HepG2 (cell line): ENCODE data around the gene ARHGEF4. TPM values are rescaled to one million over a fixed set of nuclear protein-coding genes. Genes with fewer than 3 reads are reported as not detected.

Experiments
- ATAD3A ChIP-seq: sonication (generic); formaldehyde crosslinking; IDR thresholded peaks from 2 replicates; pipeline ENCODE4 v1.4.0; 2020; ENCODE audit warnings: missing genetic modification reagents
- HMG20A ChIP-seq: IDR thresholded peaks from 2 replicates; pipeline ENCODE4 v1.6.1; 2016; ENCODE audit warnings: borderline replicate concordance
- KDM6A ChIP-seq: IDR thresholded peaks from 2 replicates; pipeline ENCODE4 v1.6.1; 2016; ENCODE audit warnings: low read depth
- MTERF4 ChIP-seq: sonication (generic); formaldehyde crosslinking; IDR thresholded peaks from 2 replicates; pipeline ENCODE4 v1.8.0; 2023; ENCODE audit warnings: mild to moderate bottlenecking, missing genetic modification reagents
- NFE2L1 ChIP-seq: sonication (generic); formaldehyde crosslinking; IDR thresholded peaks from 2 replicates; pipeline ENCODE4 v1.4.0; 2020; ENCODE audit warnings: missing genetic modification reagents, mild to moderate bottlenecking, borderline replicate concordance
- NFKB2 ChIP-seq: sonication (generic); formaldehyde crosslinking; IDR thresholded peaks from 2 replicates; pipeline ENCODE4 v1.4.0; 2020; ENCODE audit warnings: missing genetic modification reagents, borderline replicate concordance
- NFYB ChIP-seq: sonication (generic); formaldehyde crosslinking; IDR thresholded peaks from 2 replicates; pipeline ENCODE4 v1.4.0; 2020; ENCODE audit warnings: missing genetic modification reagents
- PLRG1 ChIP-seq: fragments of 450-650 bp; conservative IDR thresholded peaks from 2 replicates; pipeline ENCODE4 v1.6.1; 2016
- REL ChIP-seq: sonication (generic); formaldehyde crosslinking; conservative IDR thresholded peaks from 2 replicates; pipeline ENCODE4 v1.8.0; 2022; ENCODE audit warnings: mild to moderate bottlenecking, missing genetic modification reagents, moderate library complexity
- REPIN1 ChIP-seq: sonication (generic); formaldehyde crosslinking; IDR thresholded peaks from 2 replicates; pipeline ENCODE4 v1.8.0; 2022; ENCODE audit warnings: missing genetic modification reagents, low read depth, mild to moderate bottlenecking, borderline replicate concordance
- REST ChIP-seq, 2 experiments: IDR thresholded peaks; 2 replicates each; pipeline ENCODE4 v1.6.1; 2011 to 2012; ENCODE audit warnings: low read length in 2 of 2, borderline replicate concordance in 1 of 2, low read depth in 1 of 2, mild to moderate bottlenecking in 1 of 2, moderate library complexity in 1 of 2
- SIX4 ChIP-seq: sonication (generic); formaldehyde crosslinking; IDR thresholded peaks from 2 replicates; pipeline ENCODE4 v1.4.0; 2020; ENCODE audit warnings: missing genetic modification reagents
- TFDP2 ChIP-seq: sonication (generic); formaldehyde crosslinking; IDR thresholded peaks from 2 replicates; pipeline ENCODE4 v1.4.0; 2020; ENCODE audit warnings: missing genetic modification reagents
- ZFAT ChIP-seq: sonication (generic); formaldehyde crosslinking; conservative IDR thresholded peaks from 2 replicates; pipeline ENCODE4 v1.8.1; 2023; ENCODE audit warnings: missing genetic modification reagents, inconsistent platforms
- ZFP1 ChIP-seq: IDR thresholded peaks from 2 replicates; pipeline ENCODE4 v1.6.1; 2016
- ZFP36 ChIP-seq: fragments of 150-350 bp; IDR thresholded peaks from 2 replicates; pipeline ENCODE4 v1.6.1; 2018; ENCODE audit warnings: borderline replicate concordance, low read length, low read depth; ENCODE audit not compliant: partially characterized antibody
- ZNF282 ChIP-seq: fragments of 450-650 bp; IDR thresholded peaks from 2 replicates; pipeline ENCODE4 v1.6.1; 2018; ENCODE audit not compliant: partially characterized antibody
- ZNF30 ChIP-seq: sonication (generic); formaldehyde crosslinking; IDR thresholded peaks from 2 replicates; pipeline ENCODE4 v1.5.0; 2020; ENCODE audit warnings: mild to moderate bottlenecking, missing genetic modification reagents
- ZNF44 ChIP-seq: sonication (generic); formaldehyde crosslinking; IDR thresholded peaks from 2 replicates; pipeline ENCODE4 v1.5.1; 2020; ENCODE audit warnings: mild to moderate bottlenecking, missing genetic modification reagents
- ZNF441 ChIP-seq: sonication (generic); formaldehyde crosslinking; IDR thresholded peaks from 2 replicates; pipeline ENCODE4 v1.7.0; 2021; ENCODE audit warnings: missing genetic modification reagents, borderline replicate concordance
- ZNF547 ChIP-seq: sonication (generic); formaldehyde crosslinking; IDR thresholded peaks from 2 replicates; pipeline ENCODE4 v1.5.1; 2020; ENCODE audit warnings: mild to moderate bottlenecking, missing genetic modification reagents
- polyA plus RNA-seq, 8 experiments: library from polyadenylated mRNA; depleted of rRNA in 3 of 8; stranded (reverse) in 7 of 8; unstranded in 1 of 8; fragments of >200 nt; fragmentation: Illumina TruSeq in 4 of 8; extraction: Trizol in 4 of 8; gene quantifications; 2 replicates each; pipeline versions ENCODE4 v1.2.1 to v1.2.3, GENCODE V29; 2011 to 2016; ENCODE audit warnings: low read depth in 4 of 8, missing spikeins in 1 of 8, mixed read lengths in 1 of 8; ENCODE audit not compliant: insufficient read depth in 1 of 8
- total RNA-seq, 5 experiments: library from RNA; depleted of rRNA; stranded (reverse); fragments of >200 nt; fragmentation: Illumina TruSeq; extraction: Trizol; gene quantifications; 2 replicates each; pipeline ENCODE4 v1.2.3, GENCODE V29; 2016; ENCODE audit warnings: low read depth in 1 of 5
- TF ChIP-seq, protein P1 (sequence below): sonication (generic); formaldehyde crosslinking; IDR thresholded peaks from 2 replicates; pipeline ENCODE4 v1.4.0; 2020; ENCODE audit warnings: mild to moderate bottlenecking, missing genetic modification reagents

The ARHGEF4 gene
- total and polyA plus RNA-seq, 2 of the 13 experiments (the other 11 are each of a cell fraction or from before 2014, with no cell fraction given): 0.11 to 0.13 TPM

- no peak for TF ChIP-seq ATAD3A
- no peak; the same call in 1 of the 2 replicates for TF ChIP-seq TFDP2 (CRISPR knock-in tag)
- TF ChIP-seq SIX4 (CRISPR knock-in tag): no peak
- no peak for TF ChIP-seq REST (IDR thresholded peaks at IDR 0.05; ENCODE audit: borderline replicate concordance in 1 of 2, low read depth in 1 of 2, low read length in 2 of 2)
- peak; percentile 78 for TF ChIP-seq ZNF44 (CRISPR knock-in tag)
- peak; percentile 80 for TF ChIP-seq MTERF4
- no peak for TF ChIP-seq ZFP1
- TF ChIP-seq, protein P1, sequence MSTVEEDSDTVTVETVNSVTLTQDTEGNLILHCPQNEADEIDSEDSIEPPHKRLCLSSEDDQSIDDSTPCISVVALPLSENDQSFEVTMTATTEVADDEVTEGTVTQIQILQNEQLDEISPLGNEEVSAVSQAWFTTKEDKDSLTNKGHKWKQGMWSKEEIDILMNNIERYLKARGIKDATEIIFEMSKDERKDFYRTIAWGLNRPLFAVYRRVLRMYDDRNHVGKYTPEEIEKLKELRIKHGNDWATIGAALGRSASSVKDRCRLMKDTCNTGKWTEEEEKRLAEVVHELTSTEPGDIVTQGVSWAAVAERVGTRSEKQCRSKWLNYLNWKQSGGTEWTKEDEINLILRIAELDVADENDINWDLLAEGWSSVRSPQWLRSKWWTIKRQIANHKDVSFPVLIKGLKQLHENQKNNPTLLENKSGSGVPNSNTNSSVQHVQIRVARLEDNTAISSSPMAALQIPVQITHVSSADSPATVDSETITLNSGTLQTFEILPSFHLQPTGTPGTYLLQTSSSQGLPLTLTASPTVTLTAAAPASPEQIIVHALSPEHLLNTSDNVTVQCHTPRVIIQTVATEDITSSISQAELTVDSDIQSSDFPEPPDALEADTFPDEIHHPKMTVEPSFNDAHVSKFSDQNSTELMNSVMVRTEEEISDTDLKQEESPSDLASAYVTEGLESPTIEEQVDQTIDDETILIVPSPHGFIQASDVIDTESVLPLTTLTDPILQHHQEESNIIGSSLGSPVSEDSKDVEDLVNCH (CRISPR knock-in tag): no peak
- TF ChIP-seq PLRG1: no peak
- peak; percentile 57; the same call in 1 of the 2 replicates for TF ChIP-seq ZNF30 (CRISPR knock-in tag)
- TF ChIP-seq ZFAT: no peak
- no peak for TF ChIP-seq ZNF282
- peak; percentile 88; the same call in 1 of the 2 replicates for TF ChIP-seq ZNF547
- peak; percentile 72 for TF ChIP-seq ZNF441 (CRISPR knock-in tag)
- no peak for TF ChIP-seq REL (CRISPR knock-in tag)
- TF ChIP-seq KDM6A (CRISPR knock-in tag): no peak
- TF ChIP-seq NFYB: 0 out of 2 replicates have a peak, but pooled peaks have one; percentile 8
- peak; percentile 79 for TF ChIP-seq REPIN1
- no peak for TF ChIP-seq ZFP36
- no peak; the same call in 1 of the 2 replicates for TF ChIP-seq NFKB2 (CRISPR knock-in tag)
- TF ChIP-seq HMG20A (CRISPR knock-in tag): no peak
- TF ChIP-seq NFE2L1 (CRISPR knock-in tag): no peak
These were observed 39.0 kb upstream of the ARHGEF4 start (continued) for GRCh38 chr2:130797493-130798435.
